SK-N-SH (cell line): ENCODE results near the gene CSNK1G3. TPM values are rescaled to one million over a fixed set of nuclear protein-coding genes. Genes with fewer than 3 reads are reported as not detected.

Source experiments
- CTCF ChIA-PET: fragments of 300-600, 350-600 bp; formaldehyde crosslinking; extraction: SDS; loops from one replicate; lab custom pipeline; 2021; lab: Yijun Ruan, JAX
- POLR2A ChIA-PET: fragments of 350-600 bp; sonication (Branson Sonifier 250); formaldehyde crosslinking; extraction: SDS; loops from one replicate; lab custom pipeline; 2020; ENCODE audit warnings: antibody characterized with exemption, inconsistent platforms; lab: Yijun Ruan, JAX
- DNase-seq: peaks from one replicate; pipeline ENCODE4 v3.0.0; 2012
- H2AFZ ChIP-seq: fragments of 200-600 bp; sonication (generic); 2 replicates; pipeline ENCODE4 v1.8.1; 2016; ENCODE audit warnings: antibody characterized with exemption, mild to moderate bottlenecking, low read depth
- H3F3A ChIP-seq: fragments of 200-600 bp; sonication (generic); replicated peaks from 2 replicates; pipeline ENCODE3; 2016; ENCODE audit warnings: antibody characterized with exemption, mild to moderate bottlenecking; ENCODE audit not compliant: insufficient read depth
- H3K27ac ChIP-seq, 2 experiments: fragments of 200-500 bp in 1 of 2; fragments of 200-600 bp in 1 of 2; sonication (Bioruptor generic) in 1 of 2; sonication (generic), shearing (Covaris generic) in 1 of 2; 2 replicates each; pipeline versions ENCODE4 v1.5.1 to v1.6.1; 2014 to 2016; ENCODE audit warnings: low read depth in 2 of 2, inconsistent platforms in 1 of 2, low read length in 1 of 2, mild to moderate bottlenecking in 1 of 2, mixed read lengths in 1 of 2
- H3K27me3 ChIP-seq: fragments of 200-600 bp; sonication (generic), shearing (Covaris generic); 2 replicates; pipeline ENCODE4 v1.6.1; 2016; ENCODE audit warnings: mixed run types; ENCODE audit not compliant: insufficient read depth
- H3K36me3 ChIP-seq, 2 experiments: fragments of 200-500 bp in 1 of 2; fragments of 200-600 bp in 1 of 2; sonication (Bioruptor generic) in 1 of 2; sonication (generic) in 1 of 2; replicated peaks in 1 of 2; 2 replicates each; pipeline versions ENCODE3 to v1.5.1; 2014 to 2016; ENCODE audit warnings: low read length in 1 of 2, mild to moderate bottlenecking in 1 of 2; ENCODE audit not compliant: insufficient read depth in 2 of 2, control insufficient read depth in 1 of 2
- H3K4me1 ChIP-seq, 2 experiments: fragments of 200-500 bp in 1 of 2; fragments of 200-600 bp in 1 of 2; sonication (Bioruptor generic) in 1 of 2; sonication (generic), shearing (Covaris generic) in 1 of 2; 2 replicates each; pipeline versions ENCODE4 v1.5.1 to v1.6.1; 2014 to 2016; ENCODE audit warnings: low read depth in 1 of 2, low read length in 1 of 2, mixed run types in 1 of 2; ENCODE audit not compliant: insufficient read depth in 2 of 2, control insufficient read depth in 1 of 2
- H3K4me2 ChIP-seq: fragments of 200-600 bp; sonication (generic), shearing (Covaris generic); 2 replicates; pipeline ENCODE4 v1.6.1; 2017; ENCODE audit warnings: mixed run types
- H3K4me3 ChIP-seq, 2 experiments: fragments of 200-500 bp in 1 of 2; fragments of 200-600 bp in 1 of 2; sonication (Bioruptor generic) in 1 of 2; sonication (generic), shearing (Covaris generic) in 1 of 2; 2 replicates each; pipeline versions ENCODE4 v1.5.1 to v1.8.1; 2014 to 2016; ENCODE audit warnings: low read depth in 2 of 2, inconsistent platforms in 1 of 2, low read length in 1 of 2, mild to moderate bottlenecking in 1 of 2, mixed read lengths in 1 of 2, moderate library complexity in 1 of 2
- H3K79me2 ChIP-seq: fragments of 200-600 bp; sonication (generic); 2 replicates; pipeline ENCODE4 v1.8.1; 2017; ENCODE audit warnings: mild to moderate bottlenecking; ENCODE audit not compliant: insufficient read depth
- H3K9ac ChIP-seq: fragments of 200-600 bp; sonication (generic); 2 replicates; pipeline ENCODE4 v1.6.1; 2017; ENCODE audit warnings: mixed run types
- H3K9me2 ChIP-seq: fragments of 200-600 bp; sonication (generic); 2 replicates; pipeline ENCODE4 v1.6.1; 2017; ENCODE audit warnings: mixed run types
- H3K9me3 ChIP-seq: fragments of 200-600 bp; sonication (generic); 2 replicates; pipeline ENCODE4 v1.6.1; 2017; ENCODE audit warnings: mixed run types, mild to moderate bottlenecking, moderate library complexity
- H4K20me1 ChIP-seq: fragments of 200-600 bp; sonication (generic); 2 replicates; pipeline ENCODE4 v1.6.1; 2017; ENCODE audit warnings: mild to moderate bottlenecking, mixed run types; ENCODE audit not compliant: insufficient read depth
- ELF1 ChIP-seq: IDR thresholded peaks from 2 replicates; pipeline ENCODE4 v1.4.0; 2012
- EP300 ChIP-seq, 2 experiments: IDR thresholded peaks; 2 replicates each; pipeline versions ENCODE4 v1.4.0 to v1.6.1; 2012; ENCODE audit warnings: borderline replicate concordance in 1 of 2, low read depth in 1 of 2, low read length in 1 of 2
- EZH2phosphoT487 ChIP-seq: fragments of 200-600 bp; sonication (generic); IDR thresholded peaks from 2 replicates; pipeline ENCODE4 v1.6.1; 2017; ENCODE audit warnings: low read depth, mixed run types, mild to moderate bottlenecking, antibody characterized with exemption, moderate library complexity, borderline replicate concordance
- FOSL2 ChIP-seq: IDR thresholded peaks from 2 replicates; pipeline ENCODE4 v1.4.0; 2012; ENCODE audit warnings: low read depth, mild to moderate bottlenecking, moderate library complexity, borderline replicate concordance
- FOXM1 ChIP-seq: IDR thresholded peaks from 2 replicates; pipeline ENCODE4 v1.4.0; 2012; ENCODE audit warnings: low read depth, mild to moderate bottlenecking
- JUND ChIP-seq: IDR thresholded peaks from 2 replicates; pipeline ENCODE4 v1.4.0; 2012
- MEF2A ChIP-seq: IDR thresholded peaks from 2 replicates; pipeline ENCODE4 v1.4.0; 2012; ENCODE audit warnings: low read depth, borderline replicate concordance
- MXI1 ChIP-seq: IDR thresholded peaks from 2 replicates; pipeline ENCODE4 v1.6.1; 2012; ENCODE audit warnings: mild to moderate bottlenecking, low read depth, low read length, improper control_type of control experiment
- PBX3 ChIP-seq: IDR thresholded peaks from 2 replicates; pipeline ENCODE4; 2012
- REST ChIP-seq: IDR thresholded peaks from 2 replicates; pipeline ENCODE4 v1.6.1; 2012; ENCODE audit warnings: mild to moderate bottlenecking, low read depth, low read length, moderate library complexity
- SIN3A ChIP-seq: IDR thresholded peaks from 2 replicates; pipeline ENCODE4 v1.6.1; 2012; ENCODE audit warnings: low read depth, mild to moderate bottlenecking, low read length, moderate library complexity, borderline replicate concordance
- SMC3 ChIP-seq: IDR thresholded peaks from 2 replicates; pipeline ENCODE4 v1.6.1; 2012; ENCODE audit warnings: low read depth, low read length, improper control_type of control experiment
- TAF1 ChIP-seq: IDR thresholded peaks from 2 replicates; pipeline ENCODE4 v1.6.1; 2012; ENCODE audit warnings: low read depth, mild to moderate bottlenecking, low read length, moderate library complexity, borderline replicate concordance
- TCF12 ChIP-seq: IDR thresholded peaks from 2 replicates; pipeline ENCODE4 v1.4.0; 2012
- WGBS: methylation state at CpG from one replicate; pipeline ENCODE4 v1.1.6; 2017; ENCODE audit warnings: low lambda C conversion rate; 5-methylcytosine and 5-hydroxymethylcytosine counted together
- polyA plus RNA-seq, 3 experiments: library from polyadenylated mRNA; depleted of rRNA; stranded (reverse); fragments of >200 nt; gene quantifications; 2 replicates each; pipeline ENCODE4 v1.2.3, GENCODE V29; 2012
- TF ChIP-seq, protein P1 (sequence below): fragments of 150-350 bp; IDR thresholded peaks from 2 replicates; pipeline ENCODE4 v1.6.1; 2016; ENCODE audit warnings: mild to moderate bottlenecking, low read depth, low read length
- TF ChIP-seq, protein P2 (sequence below): IDR thresholded peaks from 2 replicates; pipeline ENCODE4 v1.4.0; 2012; ENCODE audit warnings: low read depth, borderline replicate concordance

CSNK1G3 gene
- polyA plus RNA-seq, 1 of the 3 experiments (the other 2 are of a cell fraction): 13.1 TPM

DNA sequence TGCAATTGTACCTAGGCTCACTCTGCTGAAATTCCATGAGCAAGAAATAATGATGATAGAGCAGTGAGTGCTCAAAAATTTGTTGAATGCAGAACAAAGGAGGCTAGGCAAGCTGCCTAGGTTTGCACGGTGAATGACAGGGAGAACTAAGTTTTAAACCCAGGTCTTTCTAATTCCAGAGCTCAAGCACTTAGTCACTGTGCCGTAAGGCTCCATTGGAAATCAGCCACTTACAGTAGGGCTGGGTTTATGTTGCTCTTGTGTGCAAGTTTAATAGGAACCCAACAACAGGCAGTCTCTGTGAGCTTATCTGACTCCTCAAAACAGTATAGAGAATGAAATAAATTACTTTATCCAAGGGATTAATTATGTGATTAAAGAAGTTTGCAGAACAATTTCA is 147.0 kb downstream of the CSNK1G3 start:
- Histone ChIP-seq H3K9ac (no peak overlapping the region), H3K4me3 (no peak overlapping the region), H2AFZ (no peak overlapping the region), H3K36me3 (no peaks in the 10 kb centered on the region), H3K9me3 (peaks cover 1% of the 10 kb centered on the region; the same call in 1 of the 2 replicates), H3K4me2 (no peak overlapping the region), H4K20me1 (no peaks in the 10 kb centered on the region), H3K9me2 (no peaks in the 10 kb centered on the region), H3F3A (no peaks in the 10 kb centered on the region), H3K27ac (no peak overlapping the region), H3K79me2 (no peaks in the 10 kb centered on the region), H3K27me3 (no peaks in the 10 kb centered on the region), H3K4me1 (no peaks in the 10 kb centered on the region)
- no peak for TF ChIP-seq PBX3
- TF ChIP-seq FOSL2: no peak
- TF ChIP-seq JUND: no peak
- TF ChIP-seq, protein P1, sequence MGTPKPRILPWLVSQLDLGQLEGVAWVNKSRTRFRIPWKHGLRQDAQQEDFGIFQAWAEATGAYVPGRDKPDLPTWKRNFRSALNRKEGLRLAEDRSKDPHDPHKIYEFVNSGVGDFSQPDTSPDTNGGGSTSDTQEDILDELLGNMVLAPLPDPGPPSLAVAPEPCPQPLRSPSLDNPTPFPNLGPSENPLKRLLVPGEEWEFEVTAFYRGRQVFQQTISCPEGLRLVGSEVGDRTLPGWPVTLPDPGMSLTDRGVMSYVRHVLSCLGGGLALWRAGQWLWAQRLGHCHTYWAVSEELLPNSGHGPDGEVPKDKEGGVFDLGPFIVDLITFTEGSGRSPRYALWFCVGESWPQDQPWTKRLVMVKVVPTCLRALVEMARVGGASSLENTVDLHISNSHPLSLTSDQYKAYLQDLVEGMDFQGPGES: no peak
- TF ChIP-seq REST: no peak
- WGBS: 85% methylated on average over 2 of the region's 2 CpGs
- POLR2A ChIA-PET: no interaction called here
- CTCF ChIA-PET: no interaction called here
- no peak for DNase-seq

DNA sequence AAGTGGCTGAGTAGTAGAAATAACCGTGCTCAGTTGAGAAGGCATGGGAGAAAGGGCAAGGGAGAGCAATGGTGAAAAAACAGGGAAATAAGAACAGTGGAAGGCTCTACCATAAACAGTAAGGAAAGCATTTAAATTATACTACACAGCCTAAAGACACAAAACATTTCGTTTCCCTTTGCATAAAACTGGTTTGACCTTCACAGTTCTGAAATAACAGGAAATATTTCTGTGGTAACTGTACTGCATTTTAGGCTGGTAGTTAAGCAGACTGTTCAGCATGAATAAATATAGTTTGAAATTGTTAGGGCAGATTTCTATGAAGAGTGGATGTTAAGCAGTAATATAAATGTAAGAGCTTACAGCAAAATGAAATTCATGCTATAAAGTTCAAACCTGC is 147.5 kb downstream of the CSNK1G3 start:
- no peak overlapping the region for H3K9ac ChIP-seq
- H3K4me2 ChIP-seq: no peak overlapping the region
- no peak overlapping the region for H3K4me3 ChIP-seq
- ChIA-PET CTCF (no interaction called here), POLR2A (no interaction called here)
- H3K36me3 ChIP-seq: no peaks in the 10 kb centered on the region
- WGBS: 31% methylated on average over 2 of the region's 2 CpGs
- DNase-seq: no peak
- H3K4me1 ChIP-seq: no peaks in the 10 kb centered on the region
- H2AFZ ChIP-seq: no peak overlapping the region; the same call in 1 of the 2 replicates
- H3F3A ChIP-seq: no peaks in the 10 kb centered on the region
- no peaks in the 10 kb centered on the region for H3K9me2 ChIP-seq
- peaks cover 6% of the 10 kb centered on the region; the same call in 1 of the 2 replicates for H3K9me3 ChIP-seq
- no peaks in the 10 kb centered on the region for H4K20me1 ChIP-seq
- H3K79me2 ChIP-seq: no peaks in the 10 kb centered on the region
- no peak overlapping the region for H3K27ac ChIP-seq
- no peaks in the 10 kb centered on the region for H3K27me3 ChIP-seq
- TF ChIP-seq REST (no peak), SIN3A (no peak), EZH2phosphoT487 (no peak), TCF12 (no peak), MXI1 (no peak), FOXM1 (no peak), ELF1 (no peak), TAF1 (no peak), EP300 (IDR thresholded peaks at IDR 0.05; ENCODE audit: borderline replicate concordance in 1 of 2, low read depth in 1 of 2, low read length in 1 of 2) (no peak), FOSL2 (no peak), MEF2A (no peak), SMC3 (no peak)
- TF ChIP-seq, protein P2, sequence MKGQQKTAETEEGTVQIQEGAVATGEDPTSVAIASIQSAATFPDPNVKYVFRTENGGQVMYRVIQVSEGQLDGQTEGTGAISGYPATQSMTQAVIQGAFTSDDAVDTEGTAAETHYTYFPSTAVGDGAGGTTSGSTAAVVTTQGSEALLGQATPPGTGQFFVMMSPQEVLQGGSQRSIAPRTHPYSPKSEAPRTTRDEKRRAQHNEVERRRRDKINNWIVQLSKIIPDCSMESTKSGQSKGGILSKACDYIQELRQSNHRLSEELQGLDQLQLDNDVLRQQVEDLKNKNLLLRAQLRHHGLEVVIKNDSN: no peak
